Measurements from ENCODE around the gene CRBN. TPM values are rescaled to one million over a fixed set of nuclear protein-coding genes. Genes with fewer than 3 reads are reported as not detected.

The CRBN gene
- total RNA-seq, 1 experiment from 2014 or later: 42.1 TPM

DNA sequence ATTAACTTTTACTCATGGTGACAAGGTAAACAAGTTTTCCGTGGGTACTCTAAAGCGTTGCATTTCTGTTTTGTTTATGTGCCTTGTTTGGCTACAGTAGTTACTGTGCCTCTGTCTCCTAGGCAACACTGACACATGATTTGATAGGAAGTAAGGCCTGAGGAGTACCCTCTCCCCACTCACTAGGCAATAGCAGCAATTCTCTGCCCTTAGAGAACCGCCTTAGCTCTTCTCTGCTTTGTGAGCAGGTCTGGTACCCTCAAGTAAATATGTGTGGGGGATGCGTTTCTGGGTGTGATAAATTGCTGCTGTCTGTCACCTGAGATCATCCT, 69.2 kb downstream of the CRBN start, which contains the start of gene IL5RA:
Gene IL5RA, minus strand, starts transcription at position 76 of the 332 bp plus-strand sequence. CDS start 5,390 bp downstream, outside the sequence.
- BruUV-seq (replicated peaks): no TSS peak
- Mint-ChIP-seq H3K27ac (ENCODE audit: unreplicated experiment) (peak within 1 kb of the TSS; percentile 53), H3K27me3 (ENCODE audit: insufficient read depth, unreplicated experiment) (no peaks in the 10 kb centered on the region), H3K4me1 (ENCODE audit: low read depth, unreplicated experiment) (peaks cover 16% of the 10 kb centered on the region), H3K4me3 (ENCODE audit: unreplicated experiment) (peak within 1 kb of the TSS; percentile 53), H3K36me3 (ENCODE audit: insufficient read depth, unreplicated experiment) (no peaks in the 10 kb centered on the region), H3K9me3 (ENCODE audit: unreplicated experiment) (no peaks in the 10 kb centered on the region)
- Histone ChIP-seq H3K36me3 (ENCODE audit: control insufficient read depth, insufficient read depth, low read length) (no peaks in the 10 kb centered on the region), H3K4me3 (ENCODE audit: low read depth, low read length) (no peak within 1 kb of the TSS), H3K9me3 (no peaks in the 10 kb centered on the region), H3K27me3 (replicated peaks; ENCODE audit: control insufficient read depth, insufficient read depth, low read length) (no peaks in the 10 kb centered on the region), H3K4me1 (peaks cover 17% of the 10 kb centered on the region)
- intact Hi-C loops (cut with micrococcal nuclease; ENCODE audit: unreplicated experiment): no loop called here
- no peak for TF ChIP-seq CTCF (IDR thresholded peaks at IDR 0.05; ENCODE audit: insufficient read depth in 1 of 2, low read depth in 1 of 2, low read length in 1 of 2, severe bottlenecking in 1 of 2, unreplicated experiment in 1 of 2)
- POLR2A ChIA-PET: no interaction called here
- peak in 1 of 2 experiments; percentile 24 for DNase-seq
- CTCF ChIA-PET: no interaction called here

- no peaks in the 10 kb centered on the region for H3K27me3 Mint-ChIP-seq (ENCODE audit: insufficient read depth, unreplicated experiment)
- peaks cover 16% of the 10 kb centered on the region for H3K4me1 Mint-ChIP-seq (ENCODE audit: low read depth, unreplicated experiment)
- no peaks in the 10 kb centered on the region for H3K9me3 Mint-ChIP-seq (ENCODE audit: unreplicated experiment)
- Histone ChIP-seq H3K4me3 (ENCODE audit: low read depth, low read length) (no peak overlapping the region), H3K36me3 (ENCODE audit: control insufficient read depth, insufficient read depth, low read length) (no peaks in the 10 kb centered on the region), H3K27me3 (replicated peaks; ENCODE audit: control insufficient read depth, insufficient read depth, low read length) (no peaks in the 10 kb centered on the region), H3K4me1 (peaks cover 17% of the 10 kb centered on the region), H3K9me3 (no peaks in the 10 kb centered on the region)
- no peak for TF ChIP-seq CTCF (IDR thresholded peaks at IDR 0.05; ENCODE audit: insufficient read depth in 1 of 2, low read depth in 1 of 2, low read length in 1 of 2, severe bottlenecking in 1 of 2, unreplicated experiment in 1 of 2)
- peak overlapping the region; percentile 53 for H3K27ac Mint-ChIP-seq (ENCODE audit: unreplicated experiment)
- intact Hi-C loops (cut with micrococcal nuclease; ENCODE audit: unreplicated experiment): no loop called here
- no peaks in the 10 kb centered on the region for H3K36me3 Mint-ChIP-seq (ENCODE audit: insufficient read depth, unreplicated experiment)
- ChIA-PET CTCF (no interaction called here), POLR2A (no interaction called here)
- BruUV-seq (replicated peaks): no TSS peak
- peak overlapping the region; percentile 53 for H3K4me3 Mint-ChIP-seq (ENCODE audit: unreplicated experiment)
- peak in 1 of 2 experiments; percentile 14 for DNase-seq
Observed at GRCh38 chr3:3109407-3110298, 69.8 kb downstream of the CRBN start.

DNA sequence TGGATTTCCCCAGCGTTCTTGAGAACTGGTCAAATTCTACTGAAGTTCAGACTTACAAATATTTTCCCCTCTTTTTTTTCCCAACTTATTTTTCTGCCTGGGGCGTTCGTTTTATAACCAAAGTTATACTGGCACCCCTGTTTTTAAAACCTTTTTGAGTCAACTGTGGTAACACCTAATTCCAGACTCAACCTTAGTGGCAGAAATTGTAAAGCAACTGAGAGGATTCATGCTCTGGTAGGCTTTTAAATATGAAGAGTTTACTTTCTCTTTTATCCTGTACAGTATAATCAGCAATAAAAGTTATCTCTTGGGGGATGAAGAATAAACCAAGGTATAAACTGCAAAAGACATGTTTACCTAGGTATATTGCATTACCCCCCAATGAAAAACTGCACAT, 71.6 kb downstream of the CRBN start:
- Mint-ChIP-seq H3K27ac (ENCODE audit: unreplicated experiment) (no peak overlapping the region), H3K4me3 (ENCODE audit: unreplicated experiment) (no peak overlapping the region), H3K4me1 (ENCODE audit: low read depth, unreplicated experiment) (peaks cover 16% of the 10 kb centered on the region), H3K36me3 (ENCODE audit: insufficient read depth, unreplicated experiment) (no peaks in the 10 kb centered on the region), H3K9me3 (ENCODE audit: unreplicated experiment) (no peaks in the 10 kb centered on the region), H3K27me3 (ENCODE audit: insufficient read depth, unreplicated experiment) (no peaks in the 10 kb centered on the region)
- no peak for DNase-seq
- peaks cover 8% of the 10 kb centered on the region for H3K4me1 ChIP-seq
- no TSS peak for BruUV-seq (replicated peaks)
- CTCF ChIA-PET: no interaction called here
- POLR2A ChIA-PET: no interaction called here
- intact Hi-C loops (cut with micrococcal nuclease; ENCODE audit: unreplicated experiment): no loop called here
- no peaks in the 10 kb centered on the region for H3K27me3 ChIP-seq (replicated peaks; ENCODE audit: control insufficient read depth, insufficient read depth, low read length)
- no peak for TF ChIP-seq CTCF (IDR thresholded peaks at IDR 0.05; ENCODE audit: insufficient read depth in 1 of 2, low read depth in 1 of 2, low read length in 1 of 2, severe bottlenecking in 1 of 2, unreplicated experiment in 1 of 2)
- H3K9me3 ChIP-seq: no peaks in the 10 kb centered on the region
- H3K4me3 ChIP-seq (ENCODE audit: low read depth, low read length): no peak overlapping the region
- H3K36me3 ChIP-seq (ENCODE audit: control insufficient read depth, insufficient read depth, low read length): no peaks in the 10 kb centered on the region
